Measurements from ENCODE around the gene ADRA1B.

ADRA1B gene

DNA sequence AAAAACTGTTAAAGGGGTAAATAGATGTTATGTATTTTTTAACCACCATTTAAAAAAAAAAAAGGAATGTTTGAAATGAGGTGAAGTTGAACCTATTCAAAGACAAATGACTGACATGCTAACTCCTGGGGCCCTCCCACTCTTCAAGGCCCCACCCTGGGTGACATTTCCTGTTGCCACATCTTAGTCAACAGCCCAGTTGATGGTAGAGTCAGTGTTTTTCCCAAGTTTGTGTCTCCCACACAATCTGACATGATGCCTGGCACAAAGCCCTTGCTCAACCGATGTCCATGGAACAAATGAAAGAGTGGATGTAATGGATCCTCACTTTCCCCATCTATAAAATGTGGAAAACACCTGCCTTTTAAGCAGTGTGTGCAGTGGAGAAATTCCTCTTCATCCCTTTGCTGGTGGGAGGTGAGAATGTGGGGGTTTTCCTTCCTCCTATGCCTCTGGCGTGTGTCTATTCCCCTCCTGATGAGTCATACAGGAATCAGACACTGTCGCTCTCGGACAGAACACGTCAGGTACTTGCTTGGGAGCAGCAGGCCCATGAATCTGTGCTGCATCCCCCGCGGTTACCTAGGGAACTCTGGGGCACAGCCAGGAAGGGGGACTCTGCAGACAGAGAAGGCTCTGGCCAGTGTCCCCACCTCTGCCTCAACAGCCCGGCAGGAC is 13.7 kb upstream of the ADRA1B start:
- no peak for DNase-seq

- no peak for DNase-seq
Observed at GRCh38 chr5:159903131-159903530, 13.2 kb upstream of the ADRA1B start.

DNA sequence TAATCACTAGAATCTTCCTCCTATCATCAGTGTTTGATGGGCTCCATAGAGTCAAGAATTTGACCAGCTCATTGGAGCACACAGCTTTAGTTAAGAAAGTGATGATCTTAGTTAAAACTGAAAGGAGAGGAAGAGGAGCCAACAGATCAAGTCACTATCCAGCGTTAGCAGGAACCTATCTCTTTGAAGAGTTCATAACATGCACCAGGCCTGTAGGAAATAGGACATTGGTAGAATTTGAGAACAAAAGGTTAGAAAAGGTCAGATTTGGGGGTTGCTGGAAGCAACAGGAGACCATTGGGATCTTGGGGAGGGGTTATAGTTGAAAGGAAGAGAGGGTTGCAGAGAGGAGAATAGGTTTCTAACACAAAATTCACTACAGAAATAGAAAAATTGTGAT is 11.4 kb upstream of the ADRA1B start:
- no peak for DNase-seq

- no peak for DNase-seq
Observed at GRCh38 chr5:159905496-159905895, 10.8 kb upstream of the ADRA1B start.

DNA sequence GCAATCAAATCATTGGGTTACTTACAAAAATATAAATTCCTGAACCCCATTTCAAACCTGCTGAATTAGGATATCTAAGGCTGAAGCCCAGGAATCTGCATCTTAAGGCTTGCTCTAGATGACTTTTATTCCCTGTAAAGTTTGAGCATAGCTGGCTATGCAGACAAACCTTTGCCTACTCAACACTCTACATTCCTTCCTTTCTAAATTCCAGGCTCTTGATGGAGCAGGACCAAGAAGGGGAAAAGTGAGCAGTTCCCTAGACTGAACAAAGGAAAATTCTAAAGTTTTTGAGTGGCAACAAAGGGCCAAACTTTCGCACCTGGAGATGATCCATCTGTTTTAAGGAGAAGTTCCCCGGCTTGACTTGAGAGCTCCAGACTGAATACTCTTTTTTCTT is 9.8 kb upstream of the ADRA1B start:
- no peak for DNase-seq

DNA sequence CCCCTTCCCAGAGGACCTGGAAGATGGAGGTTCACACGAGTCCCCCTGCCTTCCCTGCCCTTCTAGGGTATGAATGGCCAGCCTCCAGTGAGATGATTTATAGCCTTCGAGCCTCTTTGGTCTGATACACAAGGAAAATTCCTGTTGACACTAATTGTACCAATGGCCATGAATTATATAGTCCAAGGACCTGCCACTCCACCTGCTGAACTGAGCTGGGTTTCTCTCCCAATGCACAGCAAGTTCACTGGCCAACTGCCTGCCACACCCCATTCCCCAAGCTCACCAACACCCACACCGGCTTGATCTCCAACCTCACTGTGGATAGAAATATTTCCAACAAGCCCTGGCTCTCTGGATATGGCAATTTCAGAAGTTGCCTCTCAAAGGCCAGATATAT is 9.3 kb upstream of the ADRA1B start:
- no peak for DNase-seq

DNA sequence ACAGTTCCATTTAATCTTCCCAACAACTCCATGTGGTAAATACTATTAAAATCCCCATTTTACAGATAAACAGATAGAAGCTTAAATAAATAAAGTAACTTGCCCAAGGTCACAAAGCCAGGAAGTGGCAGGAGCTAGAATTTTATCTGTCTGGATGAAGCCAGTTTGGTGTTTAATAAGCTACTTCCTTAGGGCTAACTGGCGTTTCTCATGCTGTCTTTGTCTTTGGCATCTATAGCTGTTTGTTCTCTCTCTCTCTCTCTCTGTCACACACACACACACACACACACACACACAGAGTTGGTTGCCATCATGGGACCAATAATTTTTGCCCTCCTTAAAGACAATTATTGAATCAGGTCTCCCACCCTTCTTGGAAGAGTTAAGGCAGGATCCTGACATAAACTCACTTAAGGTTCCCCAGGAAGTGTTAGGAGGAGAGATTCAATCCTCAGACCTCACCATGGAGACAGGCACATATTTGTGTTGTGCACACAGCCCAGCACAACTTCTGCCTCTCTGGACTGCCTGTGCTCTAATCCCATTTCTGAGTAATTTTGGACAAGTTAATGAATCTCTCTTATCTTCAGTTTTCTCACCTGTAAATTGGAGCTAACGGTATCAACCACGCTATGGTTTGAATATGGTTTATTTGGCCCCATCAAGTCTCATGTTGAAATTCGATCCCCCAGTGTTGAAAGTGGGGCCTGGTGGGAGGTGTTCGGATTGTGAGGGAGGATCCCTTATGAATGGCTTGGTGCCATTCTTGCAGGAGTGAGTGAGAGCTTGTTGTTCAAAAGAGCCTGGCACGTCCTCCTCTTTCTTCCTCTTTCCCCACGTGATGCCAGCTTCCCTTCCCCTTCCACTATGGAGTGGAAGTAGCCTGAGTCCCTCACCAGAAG is 8.3 kb upstream of the ADRA1B start:
- DNase-seq, result no peak

- DNase-seq, result no peak
Observed at GRCh38 chr5:159908591-159908940, 7.7 kb upstream of the ADRA1B start.

DNA sequence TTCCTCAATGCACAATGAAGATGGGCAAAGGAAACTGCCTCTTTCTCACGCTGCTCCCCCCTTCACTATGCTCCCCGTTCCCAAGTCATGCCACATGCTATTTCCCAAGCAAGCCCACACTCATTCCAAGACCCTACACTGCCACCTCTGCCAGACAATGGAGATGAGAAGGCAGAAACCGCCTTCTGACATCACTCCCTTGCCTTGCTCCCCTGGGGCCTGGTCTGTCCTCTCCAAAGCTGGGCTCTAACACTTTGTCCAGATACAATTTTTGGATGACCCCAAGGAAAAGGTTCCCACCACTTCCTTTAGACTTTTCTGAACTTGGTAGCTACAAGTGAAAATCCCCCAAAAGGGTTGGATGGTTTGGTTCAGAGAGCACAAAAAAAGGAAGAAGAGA is 7.2 kb upstream of the ADRA1B start:
- DNase-seq, result no peak

DNA sequence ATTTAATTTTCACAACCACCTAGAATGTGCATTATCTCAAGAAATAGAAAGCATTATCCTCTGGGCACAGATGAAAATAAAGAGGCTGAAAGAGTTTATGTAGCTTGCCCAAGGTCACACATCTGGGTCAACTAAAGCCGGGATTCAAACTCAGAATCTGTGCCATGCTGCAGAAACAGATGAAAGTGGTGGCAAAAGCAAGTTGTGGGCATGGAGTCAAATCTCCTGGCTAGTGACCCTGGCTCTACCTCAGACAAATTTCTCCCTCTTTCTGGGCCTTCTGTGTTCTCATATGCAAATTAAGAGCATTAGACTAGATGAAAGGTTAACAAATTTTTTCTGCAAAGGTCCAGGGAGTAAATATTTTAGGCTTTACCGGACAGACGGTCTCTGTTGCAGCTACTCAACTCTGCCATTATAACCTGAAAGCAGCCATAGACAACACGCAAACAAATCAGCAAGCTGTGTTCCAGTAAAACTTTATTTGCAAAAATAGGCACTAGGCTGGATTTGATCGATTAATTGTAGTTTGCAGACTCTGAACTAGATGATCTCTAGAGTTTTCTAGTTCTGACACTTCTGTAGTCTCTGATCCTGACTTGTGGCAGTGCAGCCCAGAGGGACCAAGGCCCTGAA is 6.0 kb upstream of the ADRA1B start:
- no peak for DNase-seq

- no peak for DNase-seq
Observed at GRCh38 chr5:159910843-159911229, 5.4 kb upstream of the ADRA1B start.

DNA sequence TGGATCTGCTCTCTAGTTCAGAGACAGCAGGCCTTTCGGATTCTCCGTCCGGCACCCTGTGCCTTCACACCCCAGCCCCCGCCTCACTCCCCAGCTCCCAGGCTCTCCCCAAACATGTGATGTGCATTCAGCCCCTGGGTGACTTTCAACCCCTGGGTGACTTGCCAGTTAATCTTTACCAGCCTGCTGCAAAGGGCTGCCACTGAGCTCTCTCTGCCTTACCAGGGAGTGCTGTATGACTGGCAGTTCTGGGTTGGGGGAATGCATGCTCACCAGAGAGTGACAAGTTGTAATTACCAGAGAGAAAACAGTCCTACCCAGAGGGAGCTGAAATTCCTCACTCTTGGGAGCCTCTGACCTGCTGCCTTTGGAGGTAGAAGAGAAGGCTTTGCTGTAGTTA is 4.9 kb upstream of the ADRA1B start:
- DNase-seq, result no peak

- no peak for DNase-seq
Observed at GRCh38 chr5:159912033-159912800, 4.1 kb upstream of the ADRA1B start.

- DNase-seq, result no peak
Observed at GRCh38 chr5:159913048-159913447, 3.2 kb upstream of the ADRA1B start.

GRCh38 chr5:159913501-159913900 is 2.8 kb upstream of the ADRA1B start:
- no peak for DNase-seq

- DNase-seq, result no peak
Observed at GRCh38 chr5:159916841-159917761, 819 bp downstream of the ADRA1B start.

DNA sequence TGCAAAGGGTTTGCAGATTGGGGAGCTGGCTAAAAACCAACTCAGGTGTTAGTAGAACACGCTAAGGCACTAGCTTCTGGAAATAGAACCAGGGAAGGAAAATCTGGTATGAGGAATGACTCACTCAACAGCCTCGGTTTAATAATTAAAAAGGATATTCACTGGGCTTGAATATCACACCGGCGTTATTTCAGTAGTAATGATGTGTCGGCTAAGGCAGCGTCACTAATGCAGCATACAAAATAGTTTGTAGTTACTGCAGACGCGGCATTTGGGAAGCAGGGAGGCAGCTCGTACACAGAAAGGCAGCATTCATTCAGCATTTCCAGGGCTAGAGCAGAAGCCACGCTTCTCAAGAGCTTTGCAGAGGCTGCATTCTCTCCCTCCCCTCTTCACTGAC is 1.7 kb downstream of the ADRA1B start:
- no peak for DNase-seq

DNA sequence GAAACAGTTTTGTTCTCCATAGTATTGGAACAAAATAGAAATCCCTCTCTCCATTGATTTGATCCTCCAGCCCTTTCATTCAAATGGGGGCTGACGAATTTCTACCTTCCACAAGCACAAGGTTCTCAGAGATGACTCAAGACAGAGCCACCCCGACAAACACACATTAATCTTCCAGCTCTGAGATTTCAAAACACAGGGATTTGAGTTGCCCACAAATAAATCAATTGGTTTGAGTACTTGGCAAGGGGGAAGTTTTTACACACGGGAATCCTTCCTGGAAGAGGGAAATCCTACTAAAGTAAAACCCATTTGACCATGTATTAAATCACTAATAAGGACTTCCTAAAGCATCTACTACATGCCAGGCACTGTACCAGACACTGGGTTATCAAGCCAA is 5.4 kb downstream of the ADRA1B start:
- DNase-seq, result no peak

GRCh38 chr5:159923008-159923407 is 6.7 kb downstream of the ADRA1B start:
- DNase-seq, result no peak

DNA sequence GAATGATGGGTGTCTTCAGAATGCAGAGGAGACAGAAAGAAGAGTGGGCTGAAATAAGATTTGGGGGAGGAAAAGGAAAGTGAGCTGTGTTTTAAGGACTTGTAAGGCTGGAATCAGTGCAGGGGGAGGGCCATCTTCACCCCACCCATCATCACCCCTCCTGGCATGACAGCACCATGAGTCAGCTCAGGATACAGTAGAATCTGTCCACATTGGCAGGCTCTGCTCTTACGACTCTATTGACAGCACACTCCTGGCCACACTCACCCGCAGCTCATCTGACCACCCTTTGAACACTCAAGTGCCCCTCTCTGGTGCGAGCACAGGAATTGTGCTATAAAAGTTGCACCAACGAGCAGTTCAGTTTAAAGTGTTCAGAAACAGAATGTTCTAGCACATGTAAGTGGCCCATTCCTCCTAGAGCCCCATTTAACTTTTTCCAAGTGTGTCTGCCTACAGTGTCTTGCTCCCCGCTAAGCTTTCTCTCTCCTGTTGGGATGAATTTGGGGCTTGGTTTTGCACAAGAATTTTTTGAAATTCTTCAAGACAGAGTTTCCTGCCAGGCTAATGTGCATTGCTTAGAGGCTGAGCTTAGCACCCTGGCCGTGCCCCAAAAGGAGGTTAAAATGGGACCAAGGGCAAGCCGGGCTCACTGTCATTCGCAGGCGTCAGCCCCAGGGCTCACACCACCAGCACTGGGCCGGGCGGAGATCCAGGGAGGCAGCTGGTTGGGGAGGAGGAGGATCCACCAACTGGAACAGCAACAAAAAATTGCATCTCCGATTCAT is 12.0 kb downstream of the ADRA1B start:
- no peak for DNase-seq

GRCh38 chr5:159929176-159929575 is 12.9 kb downstream of the ADRA1B start:
- DNase-seq, result no peak

All from activated CD4-positive, alpha-beta T cell treated with anti-CD3 and anti-CD28 coated beads for 48 hours (primary cell).